ENCODE results near the gene SEMG1.

Gene SEMG1

DNA sequence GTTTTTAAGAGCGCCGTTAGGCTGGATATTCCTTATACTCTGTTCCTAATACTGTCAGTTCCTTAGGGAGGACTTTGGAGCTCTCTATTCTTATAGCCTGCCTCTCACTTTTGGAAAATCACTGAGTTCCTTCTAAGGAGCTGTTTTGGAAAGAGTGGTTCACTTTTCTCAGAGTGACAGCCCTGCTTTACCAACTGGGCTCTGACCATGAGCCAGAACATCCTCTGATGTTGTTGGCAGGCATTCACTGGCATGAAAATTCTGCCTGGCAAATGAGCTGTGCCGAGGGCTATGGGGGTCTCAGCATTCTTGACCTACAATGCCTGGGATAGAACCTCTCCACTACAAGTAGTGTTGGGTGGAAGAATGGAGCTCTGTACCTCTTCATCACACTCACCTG, 14.9 kb upstream of the SEMG1 start:
- TF ChIP-seq, protein P1, sequence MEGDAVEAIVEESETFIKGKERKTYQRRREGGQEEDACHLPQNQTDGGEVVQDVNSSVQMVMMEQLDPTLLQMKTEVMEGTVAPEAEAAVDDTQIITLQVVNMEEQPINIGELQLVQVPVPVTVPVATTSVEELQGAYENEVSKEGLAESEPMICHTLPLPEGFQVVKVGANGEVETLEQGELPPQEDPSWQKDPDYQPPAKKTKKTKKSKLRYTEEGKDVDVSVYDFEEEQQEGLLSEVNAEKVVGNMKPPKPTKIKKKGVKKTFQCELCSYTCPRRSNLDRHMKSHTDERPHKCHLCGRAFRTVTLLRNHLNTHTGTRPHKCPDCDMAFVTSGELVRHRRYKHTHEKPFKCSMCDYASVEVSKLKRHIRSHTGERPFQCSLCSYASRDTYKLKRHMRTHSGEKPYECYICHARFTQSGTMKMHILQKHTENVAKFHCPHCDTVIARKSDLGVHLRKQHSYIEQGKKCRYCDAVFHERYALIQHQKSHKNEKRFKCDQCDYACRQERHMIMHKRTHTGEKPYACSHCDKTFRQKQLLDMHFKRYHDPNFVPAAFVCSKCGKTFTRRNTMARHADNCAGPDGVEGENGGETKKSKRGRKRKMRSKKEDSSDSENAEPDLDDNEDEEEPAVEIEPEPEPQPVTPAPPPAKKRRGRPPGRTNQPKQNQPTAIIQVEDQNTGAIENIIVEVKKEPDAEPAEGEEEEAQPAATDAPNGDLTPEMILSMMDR (IDR thresholded peaks at IDR 0.05; ENCODE audit: low read depth, low read length): no peak
- DNase-seq (ENCODE audit: extremely low read depth, low read depth): no peak

DNA sequence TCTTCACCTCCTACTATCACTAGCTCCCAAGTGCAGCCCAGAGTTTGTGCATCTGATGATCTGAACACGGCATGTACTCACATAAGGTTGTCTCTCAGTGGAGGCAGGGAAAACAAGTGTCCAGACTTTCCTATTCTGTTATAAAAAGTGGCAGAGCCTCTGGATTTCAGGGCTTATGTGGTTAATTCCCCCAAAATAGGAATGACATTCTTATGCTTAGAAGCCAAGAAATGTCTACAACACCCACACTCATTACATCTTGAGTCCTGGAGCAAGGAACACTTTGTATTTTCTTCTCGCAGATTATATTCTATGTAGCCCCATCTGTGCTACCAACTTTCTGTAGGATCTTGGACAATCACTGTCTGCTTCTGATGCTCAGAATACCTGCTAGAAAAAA, 13.5 kb upstream of the SEMG1 start:
- DNase-seq (ENCODE audit: extremely low read depth, low read depth): no peak
- TF ChIP-seq, protein P1 (IDR thresholded peaks at IDR 0.05; ENCODE audit: low read depth, low read length): no peak

DNA sequence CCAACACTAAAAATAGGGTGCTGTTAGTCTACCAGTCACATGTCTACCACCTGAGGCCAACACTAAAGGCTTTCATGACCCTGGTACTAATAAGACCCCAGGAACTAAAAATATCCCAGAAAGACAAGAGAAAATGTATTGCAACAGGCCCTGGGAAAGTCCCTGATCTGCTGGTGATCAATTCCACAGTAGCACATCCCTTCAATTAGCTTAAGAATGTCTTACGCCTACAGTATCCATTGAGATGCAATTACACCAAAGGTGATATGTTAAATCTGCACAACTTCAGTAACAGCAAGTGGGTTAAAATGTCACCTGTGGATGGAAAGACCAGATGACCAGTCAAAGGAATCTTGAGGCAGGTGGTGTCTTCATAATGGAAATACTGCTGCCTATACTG, 3.1 kb downstream of the SEMG1 start:
- TF ChIP-seq, protein P1 (IDR thresholded peaks at IDR 0.05; ENCODE audit: low read depth, low read length): no peak
- DNase-seq (ENCODE audit: extremely low read depth, low read depth): no peak

DNA sequence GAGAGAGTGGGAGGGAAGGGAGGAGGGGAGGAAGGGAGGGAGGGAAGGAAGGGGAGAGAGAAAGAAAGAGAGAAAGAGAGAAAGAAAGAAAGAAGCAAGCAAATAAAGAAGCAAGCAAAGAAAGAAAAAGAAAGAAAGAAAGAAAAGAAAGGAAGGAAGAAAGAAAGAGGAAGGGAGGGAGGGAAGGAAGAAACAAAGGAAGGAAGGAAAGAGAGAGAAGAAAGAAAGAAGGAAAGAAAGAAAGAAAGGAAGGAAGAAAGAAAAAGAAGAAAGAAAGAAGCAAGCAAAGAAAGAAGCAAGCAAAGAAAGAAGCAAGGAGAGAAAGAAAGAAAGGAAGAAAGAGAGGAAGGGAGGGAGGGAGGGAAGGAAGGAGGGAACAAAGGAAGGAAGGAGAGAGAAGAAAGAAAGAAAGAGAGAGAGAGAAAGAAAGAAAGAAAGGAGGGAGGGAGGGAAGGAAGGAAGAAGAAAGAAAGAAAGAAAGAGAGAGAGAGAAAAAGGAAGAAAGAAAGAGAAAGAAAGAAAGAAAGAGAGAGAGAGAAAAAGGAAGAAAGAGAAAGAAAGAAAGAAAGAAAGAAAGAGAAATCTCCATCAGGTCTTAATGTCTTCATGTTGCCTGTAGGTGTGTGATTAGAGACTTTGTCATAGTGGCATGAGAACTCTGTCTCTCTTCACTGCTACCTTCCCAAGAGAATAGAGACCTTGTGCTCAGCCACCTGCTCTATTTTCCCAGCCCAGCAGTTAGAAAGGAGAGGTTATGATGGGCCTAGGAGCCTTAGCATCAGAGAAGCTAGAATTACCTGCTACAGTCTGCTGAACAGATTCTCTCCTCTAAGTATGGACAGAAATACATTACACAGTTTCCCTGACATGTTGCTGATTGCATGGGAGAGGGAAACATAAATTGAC, 5.0 kb downstream of the SEMG1 start:
- no peak for DNase-seq (ENCODE audit: extremely low read depth, low read depth)
- TF ChIP-seq, protein P1 (IDR thresholded peaks at IDR 0.05; ENCODE audit: low read depth, low read length): no peak

DNA sequence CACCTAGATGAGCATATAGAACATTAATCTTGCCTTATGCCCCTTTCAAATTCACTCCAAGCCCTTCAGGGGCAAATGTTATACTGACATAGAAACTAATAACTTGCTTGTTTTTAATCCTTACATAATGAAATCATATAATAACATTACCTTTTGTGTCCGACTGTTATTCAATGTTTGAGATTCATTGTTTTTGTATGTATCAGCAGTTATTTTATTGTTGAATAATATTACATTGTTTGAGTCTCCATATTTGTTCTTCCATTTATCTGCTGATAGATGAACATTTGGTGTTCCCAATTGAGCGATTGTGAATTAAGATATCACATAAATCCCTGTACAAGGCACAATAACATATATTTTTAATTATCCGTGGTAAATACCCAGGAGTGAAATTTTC, 6.0 kb downstream of the SEMG1 start:
- DNase-seq (ENCODE audit: extremely low read depth, low read depth): no peak
- TF ChIP-seq, protein P1 (IDR thresholded peaks at IDR 0.05; ENCODE audit: low read depth, low read length): no peak

DNA sequence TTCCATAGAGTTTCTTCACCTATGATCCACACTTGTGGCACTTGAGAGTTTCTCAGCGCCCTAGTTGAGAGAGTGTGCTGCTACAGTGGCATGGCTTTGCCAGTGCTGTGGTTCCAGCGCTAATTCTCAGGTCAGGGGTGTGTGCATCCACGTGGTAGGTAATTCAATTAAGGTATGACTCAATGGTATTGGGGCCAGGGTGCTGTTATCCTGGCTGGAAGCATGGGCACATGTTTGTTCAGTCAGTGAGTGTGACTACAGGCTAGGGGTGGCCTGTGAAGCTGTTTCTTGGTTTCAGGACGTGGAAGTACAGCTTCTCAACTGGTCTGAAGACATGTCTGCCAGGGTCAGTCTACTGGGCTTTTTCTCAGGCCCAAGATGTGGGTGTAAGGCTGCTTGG, 11.3 kb downstream of the SEMG1 start:
- TF ChIP-seq, protein P1 (IDR thresholded peaks at IDR 0.05; ENCODE audit: low read depth, low read length): no peak
- no peak for DNase-seq (ENCODE audit: extremely low read depth, low read depth)

DNA sequence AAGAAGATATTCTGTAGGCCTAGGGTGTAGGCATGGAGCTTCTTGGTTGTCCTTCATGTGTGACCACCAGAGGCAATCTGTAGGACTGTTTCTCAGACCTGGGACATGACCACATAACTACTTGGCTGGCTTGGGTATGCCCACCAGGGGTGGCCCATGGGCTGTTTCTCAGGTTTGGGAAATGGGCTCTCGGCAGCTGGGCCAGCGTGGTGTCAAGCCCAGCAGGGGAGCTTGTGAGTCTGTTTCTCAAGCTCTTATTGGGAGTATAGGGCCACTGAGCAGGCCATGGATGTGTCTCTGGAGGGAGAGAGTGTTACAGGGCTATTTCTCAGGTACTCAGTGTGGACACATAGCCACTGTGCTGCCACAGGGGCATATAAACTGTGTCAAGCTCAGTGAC, 11.8 kb downstream of the SEMG1 start:
- no peak for DNase-seq (ENCODE audit: extremely low read depth, low read depth)
- TF ChIP-seq, protein P1 (IDR thresholded peaks at IDR 0.05; ENCODE audit: low read depth, low read length): no peak

Measured in AG09319 (cell line).